Cardiac fibroblast (primary cell): ENCODE data around the gene TMIGD2.
"Not testable (repeated sequence)": the region's sequence is repeated elsewhere in the genome, so short reads cannot be mapped to it uniquely, and the experiment has no call there.

Source experiments
- DNase-seq, 2 donors: peaks; one replicate each; pipeline versions ENCODE4 v3.0.0 to v3.0.0-alpha.2; 2010; ENCODE audit warnings: low read depth in 2 of 2
- H3K4me3 ChIP-seq, 2 donors: replicated peaks in 1 of 2; 1 replicate in 1 of 2; 2 replicates in 1 of 2; pipeline ENCODE4 v1.5.1; 2011; ENCODE audit warnings: low read depth in 2 of 2, low read length in 2 of 2, mild to moderate bottlenecking in 2 of 2, moderate library complexity in 1 of 2
- CTCF ChIP-seq: IDR thresholded peaks from one replicate; pipeline ENCODE4 v1.5.1; 2011; ENCODE audit warnings: low read depth, mild to moderate bottlenecking, low read length, inconsistent platforms

TMIGD2 gene

GRCh38 chr19:4277191-4277696 lies 24.9 kb downstream of the TMIGD2 start:
- TF ChIP-seq CTCF: no peak

DNA sequence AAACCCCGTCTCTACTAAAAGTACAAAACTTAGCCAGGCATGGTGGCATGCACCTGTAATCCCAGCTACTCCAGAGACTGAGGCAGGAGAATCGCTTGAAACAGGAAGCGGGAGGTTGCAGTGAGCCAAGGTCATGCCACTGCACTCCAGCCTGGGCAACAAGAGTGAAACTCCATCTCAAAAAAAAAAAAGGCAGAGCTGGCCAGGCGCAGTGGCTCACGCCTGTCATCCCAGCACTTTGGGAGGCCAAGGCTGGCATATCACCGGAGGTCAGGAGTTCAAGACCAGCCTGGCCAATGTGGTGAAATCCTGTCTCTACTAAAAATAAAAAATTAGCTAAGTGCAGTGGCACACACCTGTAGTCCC lies 27.9 kb downstream of the TMIGD2 start:
- not testable (repeated sequence) for DNase-seq

More at GRCh38 chr19:4277191-4277696, 24.9 kb downstream of the TMIGD2 start:
- H3K4me3 ChIP-seq: no peak overlapping the region
- no peak for DNase-seq

GRCh38 chr19:4272894-4273293 lies 29.3 kb downstream of the TMIGD2 start:
- no peak for DNase-seq
- no peak overlapping the region for H3K4me3 ChIP-seq
- no peak for TF ChIP-seq CTCF

More for the DNA sequence above, 27.9 kb downstream of the TMIGD2 start:
- not testable (repeated sequence) for H3K4me3 ChIP-seq

GRCh38 chr19:4268816-4269430 lies 33.3 kb downstream of the TMIGD2 start:
- no peak overlapping the region for H3K4me3 ChIP-seq
- no peak for TF ChIP-seq CTCF
- no peak for DNase-seq

DNA sequence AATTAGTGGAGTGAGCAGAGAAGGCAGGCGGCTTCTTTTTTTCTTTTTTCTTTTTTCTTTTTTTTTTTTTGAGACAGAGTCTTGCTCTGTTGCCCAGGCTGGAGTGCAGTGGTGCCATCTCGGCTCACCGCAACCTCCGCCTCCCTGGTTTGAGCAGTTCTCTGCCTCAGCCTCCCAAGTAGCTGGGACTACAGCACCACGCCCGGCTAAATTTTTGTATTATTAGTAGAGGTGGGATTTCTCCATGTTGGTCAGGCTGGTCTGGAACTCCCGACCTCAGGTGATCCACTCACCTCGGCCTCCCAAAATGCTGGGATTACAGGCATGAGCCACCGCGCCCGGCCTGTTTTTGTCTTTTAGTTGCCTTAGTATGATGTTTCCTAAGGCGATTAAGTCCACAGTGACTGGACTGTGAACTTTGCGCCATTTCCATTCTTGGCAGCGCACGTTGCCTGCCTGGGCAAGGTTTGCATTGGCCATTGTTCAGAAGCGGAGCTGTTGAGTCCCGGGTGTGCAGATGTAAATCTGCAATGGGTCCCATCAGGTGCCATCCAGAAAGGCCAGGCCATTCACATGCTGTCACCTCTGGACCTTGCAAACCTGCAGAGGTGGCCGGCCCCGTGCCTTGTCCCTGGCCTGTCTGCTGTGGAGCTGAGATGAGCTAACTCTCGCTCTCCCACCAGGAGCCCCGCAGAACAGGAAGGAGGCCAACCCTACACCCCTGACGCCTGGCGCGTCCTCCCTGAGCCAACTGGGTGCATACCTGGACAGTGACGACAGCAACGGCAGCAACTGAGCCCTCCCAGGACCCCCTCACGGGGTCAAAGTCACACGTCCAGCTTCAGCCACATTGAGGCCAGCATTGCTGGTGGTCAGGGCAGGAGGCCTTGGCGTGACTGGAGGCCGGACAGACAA lies 34.0 kb downstream of the TMIGD2 start:
- H3K4me3 ChIP-seq: no peak overlapping the region
- TF ChIP-seq CTCF: no peak
- DNase-seq: no peak

DNA sequence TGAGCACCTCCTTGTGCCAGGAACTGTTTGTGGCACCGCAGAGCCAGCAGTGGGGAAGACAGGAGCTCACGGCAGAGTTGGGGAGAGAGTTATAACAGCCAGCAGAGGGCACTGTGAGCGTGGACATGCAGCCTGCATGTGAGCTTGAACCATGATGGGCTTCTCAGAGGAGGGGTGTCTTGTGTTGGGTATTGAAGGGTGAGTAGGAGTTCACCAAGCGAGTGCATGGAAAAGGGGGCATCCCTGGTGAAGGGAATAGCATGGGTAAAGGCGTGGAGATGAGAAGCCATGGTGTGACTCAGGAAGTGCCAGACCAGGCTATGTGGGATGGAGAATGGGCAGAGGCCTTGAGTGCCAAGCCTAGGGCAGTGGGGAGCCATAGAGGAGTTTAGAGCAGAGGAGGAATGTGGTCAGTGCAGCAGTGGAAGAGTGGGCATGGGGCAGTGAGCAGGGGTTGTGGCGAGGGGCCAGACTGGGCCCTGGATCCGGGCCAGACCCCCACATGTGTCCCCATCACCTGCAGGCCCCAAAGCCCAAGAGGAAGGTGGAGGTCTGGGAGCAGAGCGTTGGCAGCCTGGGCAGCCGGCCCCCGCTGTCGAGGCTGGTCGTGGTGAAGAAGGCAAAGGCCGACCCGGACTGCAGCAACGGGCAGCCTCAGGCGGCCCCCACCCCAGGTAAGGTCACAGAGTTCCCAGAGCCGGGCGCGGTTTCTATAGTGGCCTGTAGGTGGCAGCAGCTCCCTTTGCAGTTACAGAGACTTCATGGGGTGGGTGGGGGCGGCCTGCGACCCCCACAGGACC lies 34.9 kb downstream of the TMIGD2 start:
- TF ChIP-seq CTCF: peak; percentile 80
- no peak overlapping the region for H3K4me3 ChIP-seq
- DNase-seq: peak; percentile 52 to 70
